Effector memory CD4-positive, alpha-beta T cell (primary cell): ENCODE data around the gene SPINK14.

Source experiments
- DNase-seq, 3 donors: peaks; one replicate each; pipeline ENCODE4 v3.0.0-alpha.2; 2020
- H3K27ac ChIP-seq: 2 replicates; pipeline ENCODE4 v1.7.0; 2013; ENCODE audit warnings: mild to moderate bottlenecking, low read length, moderate library complexity; ENCODE audit not compliant: insufficient read depth, poor library complexity, severe bottlenecking
- H3K27me3 ChIP-seq: replicated peaks from 2 replicates; pipeline ENCODE4 v1.7.0; 2013; ENCODE audit warnings: mild to moderate bottlenecking, low read length; ENCODE audit not compliant: insufficient read depth, control insufficient read depth, poor library complexity, severe bottlenecking
- H3K36me3 ChIP-seq: 2 replicates; pipeline ENCODE4 v1.7.0; 2013; ENCODE audit warnings: mild to moderate bottlenecking, low read length, moderate library complexity; ENCODE audit not compliant: control insufficient read depth, insufficient read depth
- H3K4me1 ChIP-seq: 2 replicates; pipeline ENCODE4 v1.7.0; 2013; ENCODE audit warnings: low read length, mild to moderate bottlenecking; ENCODE audit not compliant: control insufficient read depth, insufficient read depth, poor library complexity, severe bottlenecking
- H3K4me3 ChIP-seq: 2 replicates; pipeline ENCODE4 v1.7.0; 2013; ENCODE audit warnings: low read length, low read depth, mild to moderate bottlenecking; ENCODE audit not compliant: insufficient read depth, poor library complexity, severe bottlenecking
- H3K9me3 ChIP-seq: 2 replicates; pipeline ENCODE4 v1.7.0; 2013; ENCODE audit warnings: mild to moderate bottlenecking, low read length, moderate library complexity; ENCODE audit not compliant: control insufficient read depth

SPINK14 gene

DNA sequence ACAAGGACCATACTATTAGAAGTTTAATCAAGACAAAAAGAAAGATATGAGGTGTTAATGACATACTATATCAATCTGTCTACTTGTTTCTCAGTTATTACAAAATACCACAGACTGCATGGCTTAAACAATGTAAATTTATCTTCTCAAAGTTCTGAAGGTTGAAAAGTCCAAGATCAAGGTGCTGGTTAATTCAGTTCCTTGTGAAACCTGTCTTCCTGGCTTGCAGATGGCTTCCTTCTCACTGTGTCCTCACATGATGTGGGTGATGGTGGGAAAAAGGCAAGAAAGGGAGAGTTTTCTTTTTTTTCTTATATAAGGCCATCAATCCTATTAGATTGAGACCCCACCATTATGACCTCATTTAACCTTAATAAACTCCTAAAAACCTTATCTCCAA is 15.6 kb upstream of the SPINK14 start:
- H3K36me3 ChIP-seq = no peaks in the 10 kb centered on the region
- no peak for DNase-seq
- no peaks in the 10 kb centered on the region for H3K4me1 ChIP-seq
- H3K27me3 ChIP-seq = no peaks in the 10 kb centered on the region
- no peak overlapping the region for H3K4me3 ChIP-seq
- H3K27ac ChIP-seq = no peak overlapping the region
- H3K9me3 ChIP-seq = no peaks in the 10 kb centered on the region

DNA sequence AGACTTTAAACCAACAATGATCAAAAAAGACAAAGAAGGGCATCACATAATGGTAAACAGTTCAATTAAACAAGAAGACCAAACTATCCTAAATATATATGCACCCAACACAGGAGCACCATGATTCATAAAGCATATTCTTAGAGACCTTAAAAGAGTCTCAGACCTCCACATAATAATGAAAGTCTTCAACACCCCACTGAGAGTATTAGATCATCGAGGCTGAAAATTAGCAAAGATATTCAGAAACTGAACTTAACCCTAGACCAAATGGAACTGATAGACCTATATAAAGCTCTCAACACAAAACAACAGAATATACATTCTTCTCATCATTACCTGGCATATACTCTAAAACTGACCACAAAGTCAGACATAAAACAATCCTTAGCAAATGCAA is 11.7 kb upstream of the SPINK14 start:
- no peaks in the 10 kb centered on the region for H3K9me3 ChIP-seq
- DNase-seq = no peak
- H3K27ac ChIP-seq = no peak overlapping the region
- H3K4me1 ChIP-seq = no peaks in the 10 kb centered on the region
- H3K4me3 ChIP-seq = no peak overlapping the region
- no peaks in the 10 kb centered on the region for H3K36me3 ChIP-seq
- no peaks in the 10 kb centered on the region for H3K27me3 ChIP-seq

DNA sequence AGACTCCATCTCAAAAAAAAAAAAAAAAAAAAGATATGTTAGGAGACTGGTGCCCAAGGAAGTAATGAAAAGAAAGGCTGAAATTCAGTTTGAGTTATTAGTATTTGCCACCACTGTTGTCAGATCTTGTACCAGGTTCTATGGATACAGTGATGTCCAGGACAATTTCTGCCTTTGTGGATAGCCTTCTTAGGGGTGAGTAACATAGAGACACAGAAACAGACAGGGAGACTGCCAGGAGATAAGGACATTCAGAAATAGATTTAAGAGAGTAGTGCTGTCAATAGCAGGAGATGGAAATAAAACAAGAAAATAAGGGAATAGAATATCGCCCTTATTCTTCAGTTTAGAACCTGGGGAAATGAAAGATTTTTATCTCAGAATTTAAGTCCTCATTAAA is 6.3 kb upstream of the SPINK14 start:
- no peaks in the 10 kb centered on the region for H3K27me3 ChIP-seq
- DNase-seq = no peak
- no peak overlapping the region for H3K4me3 ChIP-seq
- H3K27ac ChIP-seq = no peak overlapping the region
- no peaks in the 10 kb centered on the region for H3K4me1 ChIP-seq
- H3K36me3 ChIP-seq = no peaks in the 10 kb centered on the region
- H3K9me3 ChIP-seq = no peaks in the 10 kb centered on the region

DNA sequence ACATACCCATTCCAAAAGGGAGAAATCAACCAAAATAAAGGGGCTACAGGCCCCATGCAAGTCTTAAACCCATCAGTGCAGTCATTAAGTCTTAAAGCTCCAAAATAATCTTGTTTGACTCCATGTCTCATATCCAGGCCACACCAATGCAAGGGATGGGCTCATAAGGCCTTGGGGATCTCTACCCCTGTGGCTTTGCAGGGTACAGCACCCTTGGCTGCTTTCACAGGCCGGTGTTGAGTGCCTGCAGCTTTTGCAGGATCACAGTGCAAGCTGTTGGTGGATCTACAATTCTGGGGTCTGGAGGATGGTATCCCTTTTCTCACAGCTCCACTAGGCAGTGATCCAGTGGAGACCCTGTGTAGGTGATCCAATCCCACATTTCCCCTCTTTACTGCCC is 5.0 kb upstream of the SPINK14 start:
- H3K27ac ChIP-seq = no peak overlapping the region
- H3K4me3 ChIP-seq = no peak overlapping the region
- H3K27me3 ChIP-seq = no peaks in the 10 kb centered on the region
- DNase-seq = no peak
- no peaks in the 10 kb centered on the region for H3K9me3 ChIP-seq
- H3K4me1 ChIP-seq = no peaks in the 10 kb centered on the region
- no peaks in the 10 kb centered on the region for H3K36me3 ChIP-seq

DNA sequence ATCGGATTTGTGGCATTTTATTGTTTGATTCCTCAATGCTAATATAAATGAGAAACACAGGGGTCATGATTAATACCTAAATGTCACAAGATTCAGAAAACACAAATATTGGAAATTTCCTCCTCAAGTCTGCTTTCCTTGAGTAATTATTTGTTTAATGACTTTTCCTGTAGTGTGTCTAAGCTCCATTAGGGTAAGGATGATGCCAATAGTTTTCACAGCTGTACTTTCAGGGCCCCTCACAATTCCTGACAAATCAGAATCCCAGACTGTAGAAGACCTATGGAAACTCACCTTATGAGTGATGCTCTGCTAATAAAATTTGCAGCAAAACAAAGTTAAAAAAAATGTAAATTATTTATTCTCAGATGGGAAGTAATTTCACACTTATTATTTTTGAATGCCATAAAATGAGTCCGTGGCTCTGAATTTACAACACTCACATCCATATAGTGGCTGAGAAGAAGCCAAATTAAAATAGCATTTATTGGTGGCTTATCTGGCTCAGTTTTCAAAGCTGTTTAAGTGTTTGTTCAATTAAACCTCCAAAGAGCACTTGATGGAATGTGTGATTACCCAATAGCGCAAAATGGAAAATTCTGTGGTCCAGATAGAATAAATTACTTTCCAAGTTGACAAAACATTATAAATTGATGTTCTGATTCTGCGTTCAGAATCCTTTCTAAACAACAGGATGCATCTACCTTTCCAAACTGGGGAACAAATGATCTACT is 1.6 kb upstream of the SPINK14 start:
- H3K36me3 ChIP-seq = no peaks in the 10 kb centered on the region
- no peaks in the 10 kb centered on the region for H3K4me1 ChIP-seq
- no peaks in the 10 kb centered on the region for H3K9me3 ChIP-seq
- no peak overlapping the region for H3K27ac ChIP-seq
- no peaks in the 10 kb centered on the region for H3K27me3 ChIP-seq
- H3K4me3 ChIP-seq = no peak overlapping the region
- no peak for DNase-seq

DNA sequence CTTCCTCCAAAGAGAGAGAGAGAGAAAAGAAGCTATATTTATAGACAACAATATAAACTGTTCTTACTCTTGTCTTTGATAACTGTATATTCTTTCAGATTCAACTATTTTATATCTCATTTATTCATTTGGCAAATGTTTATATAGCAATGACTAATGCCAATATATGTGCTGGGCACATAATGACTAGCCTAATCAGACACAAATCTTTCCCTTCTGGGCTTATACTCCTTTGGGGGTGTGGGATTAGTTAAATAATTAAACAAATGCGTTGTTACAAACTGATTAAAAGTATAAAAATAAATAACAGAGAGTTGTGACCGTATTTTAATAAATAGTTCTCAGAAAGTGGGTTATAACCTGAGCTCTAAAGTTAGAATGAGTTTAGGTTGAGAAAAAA is 4.0 kb downstream of the SPINK14 start:
- DNase-seq = no peak
- H3K27me3 ChIP-seq = no peaks in the 10 kb centered on the region
- no peaks in the 10 kb centered on the region for H3K36me3 ChIP-seq
- H3K27ac ChIP-seq = no peak overlapping the region
- H3K4me3 ChIP-seq = no peak overlapping the region
- H3K9me3 ChIP-seq = no peaks in the 10 kb centered on the region
- no peaks in the 10 kb centered on the region for H3K4me1 ChIP-seq

DNA sequence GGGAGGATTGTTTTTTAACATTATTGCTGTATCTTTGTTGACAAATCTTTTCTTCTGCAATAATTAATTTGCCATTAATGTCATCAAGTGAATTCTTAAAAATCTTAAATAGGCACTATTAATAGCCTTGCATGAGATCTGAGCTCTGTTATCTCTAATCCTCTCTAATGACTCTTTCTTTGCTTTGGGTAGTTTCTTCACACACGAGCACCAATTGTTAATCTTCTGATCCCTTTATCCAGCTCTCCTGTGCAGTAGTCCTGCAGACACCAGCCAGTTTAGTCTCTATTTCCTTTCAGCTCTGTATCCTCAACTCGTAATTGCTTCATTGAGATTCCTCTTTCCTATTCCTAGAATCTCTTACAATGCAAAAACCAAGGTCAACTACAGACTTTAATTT is 8.1 kb downstream of the SPINK14 start:
- H3K4me3 ChIP-seq = no peak overlapping the region
- H3K27ac ChIP-seq = no peak overlapping the region
- no peaks in the 10 kb centered on the region for H3K27me3 ChIP-seq
- no peak for DNase-seq
- H3K9me3 ChIP-seq = no peaks in the 10 kb centered on the region
- H3K4me1 ChIP-seq = no peaks in the 10 kb centered on the region
- H3K36me3 ChIP-seq = no peaks in the 10 kb centered on the region

DNA sequence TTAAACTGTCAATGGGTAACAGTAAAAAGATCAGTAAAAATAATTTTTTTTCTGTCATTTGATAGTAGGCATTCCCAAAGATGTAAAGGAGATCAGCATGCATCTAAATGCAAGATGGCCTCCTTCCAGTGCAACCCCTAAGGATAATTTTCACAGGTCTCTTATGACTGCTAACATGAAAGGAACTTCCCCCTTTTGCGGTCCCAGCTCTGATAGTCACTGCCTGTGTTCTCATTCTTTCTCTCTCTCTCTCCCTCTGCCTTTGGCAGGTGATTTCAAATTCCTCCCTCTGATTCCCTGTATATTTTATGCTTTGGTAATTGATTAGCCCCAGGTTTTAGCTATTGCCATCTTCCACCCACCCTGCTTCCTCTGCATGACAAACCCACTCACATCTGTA is 8.9 kb downstream of the SPINK14 start:
- Histone ChIP-seq H3K27ac (no peak overlapping the region), H3K36me3 (no peaks in the 10 kb centered on the region), H3K9me3 (no peaks in the 10 kb centered on the region), H3K27me3 (no peaks in the 10 kb centered on the region), H3K4me1 (no peaks in the 10 kb centered on the region), H3K4me3 (no peak overlapping the region)
- DNase-seq = no peak

DNA sequence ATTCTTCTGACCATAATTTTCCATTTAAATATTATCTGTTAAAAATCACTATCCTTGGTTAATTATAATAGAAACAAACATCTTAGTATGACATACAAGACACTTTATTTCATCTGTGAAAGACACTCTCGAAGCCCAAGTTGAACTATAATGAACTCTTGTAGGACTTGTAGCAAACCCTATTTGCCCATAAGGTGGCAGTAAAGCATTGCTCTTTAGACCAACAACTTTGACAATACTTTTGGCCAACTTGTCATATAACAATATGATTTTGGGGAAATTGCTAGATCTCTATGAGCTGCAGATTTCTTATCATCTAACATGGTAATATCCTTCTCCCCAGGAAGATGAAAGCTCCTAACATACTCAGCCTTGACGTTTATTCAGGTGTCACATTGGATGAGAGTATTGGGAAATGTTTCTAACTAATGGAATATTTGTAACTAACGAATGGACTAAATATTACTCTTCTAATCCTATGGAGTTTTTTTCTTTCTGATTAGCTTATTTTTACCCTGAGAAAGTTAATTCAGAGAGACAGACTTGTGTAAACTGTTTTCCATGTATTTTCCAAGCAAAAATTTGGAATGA is 11.0 kb downstream of the SPINK14 start:
- Histone ChIP-seq H3K27ac (no peak overlapping the region), H3K4me1 (no peaks in the 10 kb centered on the region), H3K27me3 (no peaks in the 10 kb centered on the region), H3K36me3 (no peaks in the 10 kb centered on the region), H3K4me3 (no peak overlapping the region), H3K9me3 (no peaks in the 10 kb centered on the region)
- DNase-seq = no peak

DNA sequence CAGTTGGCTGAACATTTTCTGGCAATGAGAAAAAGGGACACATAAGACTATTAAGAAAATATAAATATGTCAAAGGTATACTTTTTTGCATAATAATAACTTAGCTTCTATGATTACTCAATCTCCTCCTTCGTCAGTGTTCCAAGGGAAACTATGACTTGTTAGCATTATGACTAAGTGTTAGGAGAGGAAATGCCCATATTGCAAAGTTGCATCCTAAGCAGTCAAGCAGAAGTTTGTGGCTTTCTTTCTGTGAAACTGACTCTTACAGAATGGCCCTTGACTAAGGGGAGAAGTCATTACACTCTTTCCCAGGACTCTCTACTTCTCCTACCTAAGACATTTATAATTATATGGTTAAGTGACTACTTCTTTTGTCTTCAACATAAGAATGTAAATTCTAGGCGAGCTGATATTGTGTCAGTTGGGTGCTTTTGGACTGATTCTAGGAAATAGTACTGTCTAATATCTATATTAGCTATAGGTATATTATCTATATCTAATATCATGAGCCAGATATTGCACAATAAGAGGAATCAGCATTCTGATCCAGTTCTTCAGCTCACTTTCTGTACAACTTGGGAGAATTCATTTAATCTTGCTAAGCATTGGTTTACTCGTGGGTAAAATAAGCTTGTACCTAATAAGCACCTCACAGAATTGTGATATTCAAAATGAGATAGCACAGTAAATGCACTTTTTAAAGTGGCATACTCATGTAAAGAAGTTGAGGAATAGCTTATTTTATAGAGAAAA is 18.1 kb downstream of the SPINK14 start:
- DNase-seq = no peak
- Histone ChIP-seq H3K27ac (no peak overlapping the region), H3K36me3 (no peaks in the 10 kb centered on the region), H3K27me3 (no peaks in the 10 kb centered on the region), H3K9me3 (no peaks in the 10 kb centered on the region), H3K4me3 (no peak overlapping the region), H3K4me1 (no peaks in the 10 kb centered on the region)
